Activated CD4-positive, alpha-beta T cell treated with anti-CD3 and anti-CD28 coated beads, Interleukin-2, amount 10 ng/mL, durations not matched to agents 24 days and 14 days (primary cell): Measurements from ENCODE around the gene NFATC1. TPM values are rescaled to one million over a fixed set of nuclear protein-coding genes. Genes with fewer than 3 reads are reported as not detected.

Experiments
- DNase-seq: peaks from one replicate; pipeline ENCODE4 v3.0.0; 2022
- H3K27ac Mint-ChIP-seq: one replicate; pipeline ENCODE4 v1.8.0; 2022; ENCODE audit warnings: mild to moderate bottlenecking, mixed read lengths
- H3K27me3 Mint-ChIP-seq: one replicate; pipeline ENCODE4 v1.8.0; 2022; ENCODE audit warnings: mixed read lengths
- H3K36me3 Mint-ChIP-seq: one replicate; pipeline ENCODE4 v1.8.0; 2022; ENCODE audit warnings: low read depth, mild to moderate bottlenecking, mixed read lengths
- H3K4me1 Mint-ChIP-seq: one replicate; pipeline ENCODE4 v1.8.0; 2021; ENCODE audit warnings: mixed read lengths
- H3K4me3 Mint-ChIP-seq: one replicate; pipeline ENCODE4 v1.8.0; 2022; ENCODE audit warnings: mild to moderate bottlenecking, moderate library complexity, mixed read lengths
- H3K9me3 Mint-ChIP-seq: one replicate; pipeline ENCODE4 v1.8.0; 2021; ENCODE audit warnings: mixed read lengths
- intact Hi-C: fragments of 100-400 bp; cut with micrococcal nuclease; formaldehyde crosslinking; loops from one replicate; pipeline ENCODE4 v1.15.1; 2023
- total RNA-seq: library from RNA; stranded (reverse); gene quantifications from 2 replicates; pipeline ENCODE4 v1.2.3, GENCODE V29; 2022

NFATC1 gene
- total RNA-seq, 1 donor from 2014 or later: 105 TPM

DNA sequence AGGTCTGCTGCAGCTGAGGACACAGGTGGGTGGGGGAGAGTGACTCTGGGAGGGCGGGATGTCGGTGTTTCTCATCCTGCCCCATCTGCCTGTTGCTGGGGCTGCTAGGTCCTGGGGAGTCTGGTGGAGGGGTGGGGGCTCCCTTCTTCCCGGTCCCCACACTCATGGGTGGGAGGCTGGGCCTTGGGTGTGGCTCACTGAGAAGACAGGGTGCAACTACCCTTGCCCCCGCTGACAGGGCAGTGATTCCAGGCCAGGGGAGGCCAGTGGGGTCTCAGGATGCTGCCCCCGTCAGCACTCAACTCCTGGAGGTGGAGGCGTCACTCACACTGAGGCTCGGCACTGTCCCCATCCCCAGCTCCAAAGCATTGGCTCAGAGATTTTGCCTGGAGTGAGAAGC, 7.7 kb upstream of the NFATC1 start:
- DNase-seq: no peak
- Mint-ChIP-seq H3K4me1 (peaks cover 8% of the 10 kb centered on the region), H3K27me3 (peaks cover 33% of the 10 kb centered on the region), H3K9me3 (no peaks in the 10 kb centered on the region), H3K36me3 (no peaks in the 10 kb centered on the region), H3K4me3 (no peak overlapping the region), H3K27ac (no peak overlapping the region)
- intact Hi-C loops: no loop called here

DNA sequence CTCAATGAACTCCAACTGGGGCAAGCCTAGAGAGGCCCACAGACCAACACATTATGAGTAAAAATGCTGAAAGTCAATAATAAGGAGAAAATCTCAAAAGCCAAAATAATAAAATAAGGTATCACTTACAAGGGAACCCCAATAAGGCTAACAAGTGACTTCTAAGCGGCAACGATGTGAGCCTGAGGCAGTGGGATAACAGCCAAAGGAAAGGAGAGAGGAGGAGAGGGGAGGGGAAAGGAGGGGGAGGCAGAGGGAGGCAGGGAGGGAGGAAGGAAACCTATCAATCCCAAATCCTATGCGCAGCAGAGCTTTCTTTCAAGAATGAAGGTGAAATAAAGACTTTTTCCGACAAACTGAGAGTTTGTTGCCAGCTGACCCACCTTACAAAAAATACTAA, 6.0 kb upstream of the NFATC1 start:
- intact Hi-C loops: loop anchor here (10.0 kb wide), 1 partner anchor 565 kb away; the partner anchor contains the start of gene SLC66A2
- no peaks in the 10 kb centered on the region for H3K9me3 Mint-ChIP-seq
- H3K36me3 Mint-ChIP-seq: no peaks in the 10 kb centered on the region
- peaks cover 13% of the 10 kb centered on the region for H3K4me1 Mint-ChIP-seq
- no peak overlapping the region for H3K27ac Mint-ChIP-seq
- peaks cover 35% of the 10 kb centered on the region for H3K27me3 Mint-ChIP-seq
- no peak overlapping the region for H3K4me3 Mint-ChIP-seq
- DNase-seq: no peak

DNA sequence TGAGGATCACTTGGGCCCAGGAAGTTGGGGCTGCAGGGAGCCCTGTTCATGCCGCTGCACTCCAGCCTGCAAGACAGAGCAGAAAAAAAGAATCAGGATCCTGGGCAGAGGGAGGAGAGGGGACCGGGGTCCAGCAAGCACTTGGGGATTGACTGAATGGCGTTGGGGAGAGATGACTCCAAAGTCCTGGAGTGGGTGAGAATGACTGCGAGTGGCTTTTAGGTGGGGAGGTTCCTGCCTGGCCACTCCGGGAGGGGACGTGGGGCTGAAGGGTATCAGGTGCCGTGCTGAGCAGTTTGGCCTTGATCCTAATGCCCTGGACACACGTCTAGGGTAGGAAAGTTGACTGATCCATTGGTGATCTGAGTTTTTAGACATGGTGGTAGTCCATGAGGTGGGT, 3.5 kb upstream of the NFATC1 start:
- intact Hi-C loops: loop anchor here (10.0 kb wide), 1 partner anchor 563 kb away; the partner anchor contains the start of gene SLC66A2
- Mint-ChIP-seq H3K27me3 (peaks cover 35% of the 10 kb centered on the region), H3K9me3 (no peaks in the 10 kb centered on the region), H3K4me1 (peaks cover 14% of the 10 kb centered on the region), H3K4me3 (no peak overlapping the region), H3K27ac (no peak overlapping the region), H3K36me3 (peaks cover 2% of the 10 kb centered on the region)
- DNase-seq: no peak

GRCh38 chr18:79393181-79393634, 2.5 kb upstream of the NFATC1 start:
- H3K36me3 Mint-ChIP-seq: peaks cover 8% of the 10 kb centered on the region
- intact Hi-C loops: loop anchor here (10.0 kb wide), 1 partner anchor 562 kb away; the partner anchor contains the start of gene SLC66A2
- peaks cover 31% of the 10 kb centered on the region for H3K27me3 Mint-ChIP-seq
- H3K4me3 Mint-ChIP-seq: peak overlapping the region; percentile 87
- no peaks in the 10 kb centered on the region for H3K9me3 Mint-ChIP-seq
- H3K27ac Mint-ChIP-seq: peak overlapping the region; percentile 92
- peak; percentile 66 for DNase-seq
- peaks cover 15% of the 10 kb centered on the region for H3K4me1 Mint-ChIP-seq

DNA sequence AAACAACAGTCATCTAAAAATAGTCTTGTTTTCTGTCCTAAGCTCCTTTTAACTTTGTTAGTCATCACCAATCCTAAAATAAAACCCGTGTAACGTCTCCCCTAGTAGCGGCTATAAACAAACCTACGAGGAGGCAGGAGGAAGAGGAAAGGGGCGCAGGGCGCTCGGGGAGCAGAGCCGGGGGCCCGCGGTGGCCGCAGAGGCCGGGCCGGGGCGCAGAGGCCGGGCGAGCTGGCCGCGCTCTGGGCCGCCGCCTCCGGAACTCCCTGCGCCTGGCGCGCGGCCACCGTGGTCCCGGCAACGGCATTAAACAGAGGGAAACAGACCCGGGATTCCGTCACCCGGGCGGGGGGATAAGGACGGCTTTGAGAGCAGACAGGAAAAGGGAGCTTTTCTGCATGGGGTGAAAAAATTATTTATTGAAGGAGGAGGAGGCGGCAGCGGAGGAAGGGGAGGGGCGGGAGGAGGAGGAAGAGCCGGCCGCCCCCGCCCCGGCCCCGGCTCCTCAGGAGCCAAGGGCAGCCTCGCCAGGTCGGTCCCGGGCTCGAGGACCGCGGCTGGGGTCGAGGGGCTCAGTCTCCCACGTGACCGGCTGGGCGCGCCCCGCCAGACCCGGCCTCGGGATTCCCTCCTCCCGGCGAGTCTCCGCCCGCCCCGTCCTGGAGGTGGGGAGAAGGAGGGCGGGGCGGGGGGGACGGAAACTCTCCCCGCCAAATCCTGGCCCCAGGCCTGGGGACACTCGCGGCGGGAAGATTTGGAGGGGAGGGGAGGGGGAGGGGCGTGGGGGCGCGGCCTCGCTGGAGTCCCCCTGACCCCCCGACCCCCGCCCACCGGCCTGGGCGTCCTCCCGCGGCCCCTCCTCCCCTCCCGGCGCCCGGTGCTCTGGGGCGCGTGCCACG, 1.8 kb upstream of the NFATC1 start:
- Mint-ChIP-seq H3K4me3 (peak overlapping the region; percentile 87), H3K27me3 (peaks cover 27% of the 10 kb centered on the region), H3K36me3 (peaks cover 15% of the 10 kb centered on the region), H3K9me3 (no peaks in the 10 kb centered on the region), H3K27ac (peak overlapping the region; percentile 92), H3K4me1 (peaks cover 19% of the 10 kb centered on the region)
- intact Hi-C loops: loop anchor here (10.0 kb wide), 1 partner anchor 561 kb away; the partner anchor contains the start of gene SLC66A2
- peak; percentile 83 for DNase-seq

GRCh38 chr18:79394534-79395307, 1.0 kb upstream of the NFATC1 start:
- peak; percentile 84 for DNase-seq
- peaks cover 21% of the 10 kb centered on the region for H3K27me3 Mint-ChIP-seq

DNA sequence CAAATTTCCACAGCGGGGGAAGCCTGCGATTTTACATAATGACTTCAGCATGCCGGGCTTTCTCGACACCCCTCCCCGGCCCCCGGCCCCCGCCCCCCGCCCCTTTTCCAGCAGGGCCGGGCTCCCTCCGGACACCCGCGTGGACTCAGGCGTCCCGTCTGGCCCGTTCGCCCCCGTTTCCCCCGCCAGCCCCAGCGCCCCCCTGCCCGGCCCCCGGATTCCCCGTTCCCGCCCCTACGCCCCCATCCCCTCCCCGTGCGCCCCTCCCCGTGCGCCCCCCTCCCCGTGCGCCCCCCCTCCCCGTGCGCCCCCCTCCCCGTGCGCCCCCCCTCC, 456 bp upstream of the NFATC1 start:
- no peaks in the 10 kb centered on the region for H3K9me3 Mint-ChIP-seq
- no peak for DNase-seq
- peaks cover 20% of the 10 kb centered on the region for H3K36me3 Mint-ChIP-seq
- peaks cover 19% of the 10 kb centered on the region for H3K27me3 Mint-ChIP-seq
- H3K4me3 Mint-ChIP-seq: peak overlapping the region; percentile 79
- peaks cover 22% of the 10 kb centered on the region for H3K4me1 Mint-ChIP-seq
- intact Hi-C loops: loop anchor here (1.0 to 10.0 kb wide), 4 partner anchors 11 to 560 kb away; partner anchors contain the start of genes CTDP1 and SLC66A2
- no peak overlapping the region for H3K27ac Mint-ChIP-seq

More at GRCh38 chr18:79394534-79395307, 1.0 kb upstream of the NFATC1 start:
- Mint-ChIP-seq H3K9me3 (no peaks in the 10 kb centered on the region), H3K36me3 (peaks cover 20% of the 10 kb centered on the region), H3K4me1 (peaks cover 22% of the 10 kb centered on the region), H3K27ac (peak overlapping the region; percentile 90), H3K4me3 (peak overlapping the region; percentile 79)
- intact Hi-C loops: loop anchor here (1.0 to 10.0 kb wide), 4 partner anchors 12 to 560 kb away; partner anchors contain the start of genes CTDP1 and SLC66A2

- H3K27me3 Mint-ChIP-seq: peaks cover 10% of the 10 kb centered on the region
- H3K4me1 Mint-ChIP-seq: peaks cover 28% of the 10 kb centered on the region
- H3K4me3 Mint-ChIP-seq: peak overlapping the region; percentile 88
- H3K9me3 Mint-ChIP-seq: no peaks in the 10 kb centered on the region
- peak overlapping the region; percentile 53 for H3K27ac Mint-ChIP-seq
- intact Hi-C loops: loop anchor here (10.0 kb wide), 1 partner anchor 558 kb away; the partner anchor contains the start of gene SLC66A2
- DNase-seq: peak; percentile 87
- peaks cover 29% of the 10 kb centered on the region for H3K36me3 Mint-ChIP-seq
Observed at GRCh38 chr18:79396431-79397246, 909 bp downstream of the NFATC1 start.

- Mint-ChIP-seq H3K36me3 (peaks cover 29% of the 10 kb centered on the region), H3K4me3 (peak overlapping the region; percentile 94), H3K4me1 (peaks cover 31% of the 10 kb centered on the region), H3K27me3 (peaks cover 6% of the 10 kb centered on the region), H3K9me3 (no peaks in the 10 kb centered on the region), H3K27ac (no peak overlapping the region)
- intact Hi-C loops: loop anchor here (10.0 kb wide), 1 partner anchor 557 kb away; the partner anchor contains the start of gene SLC66A2
- no peak for DNase-seq
Observed at GRCh38 chr18:79397247-79397829, 1.6 kb downstream of the NFATC1 start.

DNA sequence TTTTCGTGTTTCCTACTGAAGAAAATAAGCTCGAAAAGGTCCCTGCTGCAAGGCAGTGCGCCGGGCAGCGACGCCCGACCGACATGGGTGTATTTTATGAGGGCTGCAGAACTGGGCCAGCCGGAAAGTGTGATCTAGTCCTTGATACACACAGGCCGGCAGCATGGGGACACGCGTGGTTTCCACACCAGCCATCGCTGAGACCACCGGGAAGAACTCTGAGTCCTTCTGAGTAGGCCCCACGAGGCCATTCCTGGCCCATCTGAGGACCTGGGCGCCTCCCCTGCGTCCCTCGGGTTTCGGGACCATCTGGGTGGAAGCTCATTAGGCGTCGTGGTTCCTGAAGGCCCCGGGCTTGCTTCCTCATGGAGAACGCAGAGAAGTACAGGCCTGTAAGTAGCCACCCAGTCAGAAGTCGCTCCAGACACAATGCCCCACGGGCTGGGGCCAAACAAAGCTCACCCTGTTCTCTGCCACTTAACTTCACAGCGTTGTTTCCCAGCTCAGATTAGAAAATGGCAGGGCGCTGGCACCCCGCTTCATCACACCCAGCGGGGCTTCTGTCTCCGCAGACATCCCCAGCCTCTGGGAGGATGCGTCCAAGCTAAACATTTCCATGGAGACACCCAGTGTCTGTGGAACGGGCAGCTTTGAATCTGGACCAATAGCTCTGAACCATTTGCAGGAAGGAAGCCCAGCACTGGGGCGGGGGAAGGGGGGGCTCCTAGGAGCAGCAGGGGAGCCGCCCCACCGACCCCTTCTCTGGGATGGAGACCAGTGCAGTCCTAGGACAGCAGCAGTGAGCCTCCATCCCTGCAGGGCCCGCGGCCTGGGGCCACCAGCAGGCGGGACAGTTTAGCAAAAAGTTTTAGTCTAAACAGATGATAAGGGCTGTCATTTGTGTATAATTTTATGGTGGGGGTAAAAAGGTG, 2.4 kb downstream of the NFATC1 start:
- H3K27ac Mint-ChIP-seq: peak overlapping the region; percentile 96
- intact Hi-C loops: loop anchor here (10.0 kb wide), 1 partner anchor 557 kb away; the partner anchor contains the start of gene SLC66A2
- peaks cover 34% of the 10 kb centered on the region for H3K4me1 Mint-ChIP-seq
- no peaks in the 10 kb centered on the region for H3K9me3 Mint-ChIP-seq
- peaks cover 35% of the 10 kb centered on the region for H3K36me3 Mint-ChIP-seq
- H3K4me3 Mint-ChIP-seq: peak overlapping the region; percentile 94
- peaks cover 2% of the 10 kb centered on the region for H3K27me3 Mint-ChIP-seq
- DNase-seq: no peak

DNA sequence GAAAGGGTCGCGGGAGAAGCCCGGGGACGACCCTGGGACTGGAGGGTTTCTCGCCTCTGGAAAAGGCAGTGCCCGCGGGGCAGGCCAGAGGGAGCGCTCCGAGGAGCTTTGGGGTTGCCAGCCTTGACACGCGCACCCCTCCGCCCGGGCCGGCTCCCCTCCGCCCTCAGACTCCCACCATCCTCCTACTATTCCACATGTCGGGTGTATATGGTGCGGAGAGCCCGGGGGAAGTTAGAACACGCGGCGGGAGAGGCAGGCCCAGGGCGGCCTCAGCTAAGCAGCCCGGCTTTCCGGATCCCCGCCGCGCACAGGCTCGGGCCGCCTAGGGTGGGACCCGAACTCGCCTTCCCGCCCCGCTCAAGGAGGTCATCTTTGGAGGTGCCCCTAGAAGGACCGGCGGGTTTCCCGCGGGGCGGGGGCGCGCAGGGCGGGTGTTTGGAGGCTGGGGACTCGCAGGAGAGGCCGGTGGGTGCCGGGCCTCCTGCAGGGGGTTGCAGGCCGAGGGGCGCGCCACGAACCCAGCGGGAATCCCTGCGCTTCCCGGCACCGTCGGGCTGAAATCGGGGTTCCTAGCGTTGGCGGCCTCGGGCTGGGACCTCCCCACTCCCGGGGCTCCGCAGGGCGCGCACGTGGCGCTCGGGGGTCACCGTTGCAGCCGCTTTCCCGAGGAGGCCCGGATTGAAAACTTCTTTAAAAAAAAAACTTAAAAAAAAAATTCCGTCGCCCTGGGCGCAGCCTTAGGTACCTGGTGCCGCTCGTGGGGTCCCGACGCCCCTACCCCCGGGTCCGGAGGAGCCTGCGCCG, 3.7 kb downstream of the NFATC1 start:
- Mint-ChIP-seq H3K27ac (peak overlapping the region; percentile 96), H3K9me3 (no peaks in the 10 kb centered on the region), H3K4me1 (peaks cover 41% of the 10 kb centered on the region), H3K27me3 (no peaks in the 10 kb centered on the region), H3K36me3 (peaks cover 41% of the 10 kb centered on the region), H3K4me3 (peak overlapping the region; percentile 94)
- DNase-seq: peak; percentile 84
- intact Hi-C loops: loop anchor here (1.0 to 10.0 kb wide), 2 partner anchors 124 to 555 kb away; partner anchors contain the start of gene SLC66A2
